H1 (cell line): Measurements from ENCODE around the gene NR0B2. TPM values are rescaled to one million over a fixed set of nuclear protein-coding genes. Genes with fewer than 3 reads are reported as not detected.

Experiments used
- CTBP2 ChIP-seq: IDR thresholded peaks from 2 replicates; pipeline ENCODE4 v1.7.0; 2011; ENCODE audit warnings: borderline replicate concordance, mild to moderate bottlenecking, moderate library complexity, mixed read lengths, low read length; ENCODE audit not compliant: insufficient read depth, insufficient read length
- POLR2AphosphoS5 ChIP-seq: IDR thresholded peaks from 2 replicates; pipeline ENCODE4 v1.6.1; 2011; ENCODE audit warnings: low read depth, low read length
- RFX5 ChIP-seq: IDR thresholded peaks from 2 replicates; pipeline ENCODE4 v1.6.1; 2011; ENCODE audit warnings: low read depth, low read length, improper control_type of control experiment, borderline replicate concordance
- SRF ChIP-seq: IDR thresholded peaks from 2 replicates; pipeline ENCODE4 v1.6.1; 2011; ENCODE audit warnings: mild to moderate bottlenecking, low read depth, low read length, moderate library complexity
- polyA plus RNA-seq, 7 experiments: library from polyadenylated mRNA; depleted of rRNA in 3 of 7; stranded (reverse) in 5 of 7; unstranded in 2 of 7; fragments of >200 nt in 5 of 7; fragments of 200-250 nt in 2 of 7; gene quantifications; 1 replicate in 5 of 7; 2 replicates in 1 of 7; 4 replicates in 1 of 7; pipeline versions ENCODE4 v1.2.1 to v1.2.3, GENCODE V29; 2011 to 2013; ENCODE audit warnings: missing spikeins in 2 of 7, mixed read lengths in 2 of 7
- total RNA-seq: library from RNA; stranded (reverse); fragmentation: NEBNext Ultra II Directional; extraction: Animal tissue kit (Norgen Biotek cat#: 25700); gene quantifications from 2 replicates; pipeline ENCODE4 v1.2.1, GENCODE V29; 2021
- TF ChIP-seq, protein P1 (sequence below): fragments of 300-600 bp; sonication (generic); IDR thresholded peaks from 2 replicates; pipeline ENCODE4 v1.7.1; 2012; ENCODE audit warnings: low read length, moderate library complexity, mild to moderate bottlenecking, inconsistent platforms; ENCODE audit not compliant: insufficient replicate concordance

NR0B2 gene
- total and polyA plus RNA-seq, 2 of the 8 experiments (the other 6 are each of a cell fraction or from before 2014, with no cell fraction given), result not detected

DNA sequence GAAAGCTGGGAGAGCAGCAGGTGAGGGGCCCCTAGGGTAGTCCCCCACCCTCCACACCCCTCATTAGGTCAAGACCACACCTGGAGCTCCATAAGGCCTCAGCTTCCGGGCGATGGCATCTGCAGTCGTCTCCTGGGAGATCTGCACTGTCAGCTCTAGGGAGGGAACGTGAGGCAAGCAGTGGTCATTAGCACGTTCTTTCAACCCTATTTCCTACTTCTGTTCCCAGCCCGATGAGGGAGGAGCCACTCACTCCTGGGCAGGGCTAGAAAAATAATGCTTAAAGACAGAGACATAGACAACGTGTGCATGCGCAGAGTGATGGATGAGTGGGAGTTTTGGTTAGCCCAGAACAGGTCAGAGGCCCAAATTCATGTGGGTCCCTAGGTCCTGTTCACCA is 36.8 kb upstream of the NR0B2 start (continued):
- no peak for TF ChIP-seq CTBP2
- TF ChIP-seq, protein P1, sequence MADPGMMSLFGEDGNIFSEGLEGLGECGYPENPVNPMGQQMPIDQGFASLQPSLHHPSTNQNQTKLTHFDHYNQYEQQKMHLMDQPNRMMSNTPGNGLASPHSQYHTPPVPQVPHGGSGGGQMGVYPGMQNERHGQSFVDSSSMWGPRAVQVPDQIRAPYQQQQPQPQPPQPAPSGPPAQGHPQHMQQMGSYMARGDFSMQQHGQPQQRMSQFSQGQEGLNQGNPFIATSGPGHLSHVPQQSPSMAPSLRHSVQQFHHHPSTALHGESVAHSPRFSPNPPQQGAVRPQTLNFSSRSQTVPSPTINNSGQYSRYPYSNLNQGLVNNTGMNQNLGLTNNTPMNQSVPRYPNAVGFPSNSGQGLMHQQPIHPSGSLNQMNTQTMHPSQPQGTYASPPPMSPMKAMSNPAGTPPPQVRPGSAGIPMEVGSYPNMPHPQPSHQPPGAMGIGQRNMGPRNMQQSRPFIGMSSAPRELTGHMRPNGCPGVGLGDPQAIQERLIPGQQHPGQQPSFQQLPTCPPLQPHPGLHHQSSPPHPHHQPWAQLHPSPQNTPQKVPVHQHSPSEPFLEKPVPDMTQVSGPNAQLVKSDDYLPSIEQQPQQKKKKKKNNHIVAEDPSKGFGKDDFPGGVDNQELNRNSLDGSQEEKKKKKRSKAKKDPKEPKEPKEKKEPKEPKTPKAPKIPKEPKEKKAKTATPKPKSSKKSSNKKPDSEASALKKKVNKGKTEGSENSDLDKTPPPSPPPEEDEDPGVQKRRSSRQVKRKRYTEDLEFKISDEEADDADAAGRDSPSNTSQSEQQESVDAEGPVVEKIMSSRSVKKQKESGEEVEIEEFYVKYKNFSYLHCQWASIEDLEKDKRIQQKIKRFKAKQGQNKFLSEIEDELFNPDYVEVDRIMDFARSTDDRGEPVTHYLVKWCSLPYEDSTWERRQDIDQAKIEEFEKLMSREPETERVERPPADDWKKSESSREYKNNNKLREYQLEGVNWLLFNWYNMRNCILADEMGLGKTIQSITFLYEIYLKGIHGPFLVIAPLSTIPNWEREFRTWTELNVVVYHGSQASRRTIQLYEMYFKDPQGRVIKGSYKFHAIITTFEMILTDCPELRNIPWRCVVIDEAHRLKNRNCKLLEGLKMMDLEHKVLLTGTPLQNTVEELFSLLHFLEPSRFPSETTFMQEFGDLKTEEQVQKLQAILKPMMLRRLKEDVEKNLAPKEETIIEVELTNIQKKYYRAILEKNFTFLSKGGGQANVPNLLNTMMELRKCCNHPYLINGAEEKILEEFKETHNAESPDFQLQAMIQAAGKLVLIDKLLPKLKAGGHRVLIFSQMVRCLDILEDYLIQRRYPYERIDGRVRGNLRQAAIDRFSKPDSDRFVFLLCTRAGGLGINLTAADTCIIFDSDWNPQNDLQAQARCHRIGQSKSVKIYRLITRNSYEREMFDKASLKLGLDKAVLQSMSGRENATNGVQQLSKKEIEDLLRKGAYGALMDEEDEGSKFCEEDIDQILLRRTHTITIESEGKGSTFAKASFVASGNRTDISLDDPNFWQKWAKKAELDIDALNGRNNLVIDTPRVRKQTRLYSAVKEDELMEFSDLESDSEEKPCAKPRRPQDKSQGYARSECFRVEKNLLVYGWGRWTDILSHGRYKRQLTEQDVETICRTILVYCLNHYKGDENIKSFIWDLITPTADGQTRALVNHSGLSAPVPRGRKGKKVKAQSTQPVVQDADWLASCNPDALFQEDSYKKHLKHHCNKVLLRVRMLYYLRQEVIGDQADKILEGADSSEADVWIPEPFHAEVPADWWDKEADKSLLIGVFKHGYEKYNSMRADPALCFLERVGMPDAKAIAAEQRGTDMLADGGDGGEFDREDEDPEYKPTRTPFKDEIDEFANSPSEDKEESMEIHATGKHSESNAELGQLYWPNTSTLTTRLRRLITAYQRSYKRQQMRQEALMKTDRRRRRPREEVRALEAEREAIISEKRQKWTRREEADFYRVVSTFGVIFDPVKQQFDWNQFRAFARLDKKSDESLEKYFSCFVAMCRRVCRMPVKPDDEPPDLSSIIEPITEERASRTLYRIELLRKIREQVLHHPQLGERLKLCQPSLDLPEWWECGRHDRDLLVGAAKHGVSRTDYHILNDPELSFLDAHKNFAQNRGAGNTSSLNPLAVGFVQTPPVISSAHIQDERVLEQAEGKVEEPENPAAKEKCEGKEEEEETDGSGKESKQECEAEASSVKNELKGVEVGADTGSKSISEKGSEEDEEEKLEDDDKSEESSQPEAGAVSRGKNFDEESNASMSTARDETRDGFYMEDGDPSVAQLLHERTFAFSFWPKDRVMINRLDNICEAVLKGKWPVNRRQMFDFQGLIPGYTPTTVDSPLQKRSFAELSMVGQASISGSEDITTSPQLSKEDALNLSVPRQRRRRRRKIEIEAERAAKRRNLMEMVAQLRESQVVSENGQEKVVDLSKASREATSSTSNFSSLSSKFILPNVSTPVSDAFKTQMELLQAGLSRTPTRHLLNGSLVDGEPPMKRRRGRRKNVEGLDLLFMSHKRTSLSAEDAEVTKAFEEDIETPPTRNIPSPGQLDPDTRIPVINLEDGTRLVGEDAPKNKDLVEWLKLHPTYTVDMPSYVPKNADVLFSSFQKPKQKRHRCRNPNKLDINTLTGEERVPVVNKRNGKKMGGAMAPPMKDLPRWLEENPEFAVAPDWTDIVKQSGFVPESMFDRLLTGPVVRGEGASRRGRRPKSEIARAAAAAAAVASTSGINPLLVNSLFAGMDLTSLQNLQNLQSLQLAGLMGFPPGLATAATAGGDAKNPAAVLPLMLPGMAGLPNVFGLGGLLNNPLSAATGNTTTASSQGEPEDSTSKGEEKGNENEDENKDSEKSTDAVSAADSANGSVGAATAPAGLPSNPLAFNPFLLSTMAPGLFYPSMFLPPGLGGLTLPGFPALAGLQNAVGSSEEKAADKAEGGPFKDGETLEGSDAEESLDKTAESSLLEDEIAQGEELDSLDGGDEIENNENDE, result no peak
- TF ChIP-seq RFX5, result no peak
- TF ChIP-seq POLR2AphosphoS5, result no peak
- TF ChIP-seq SRF, result no peak
